HCT116 (cell line): Measurements from ENCODE around the gene TMEM82.

Experiments used
- CEBPB ChIP-seq: IDR thresholded peaks from 2 replicates; pipeline ENCODE4 v1.6.1; 2012; ENCODE audit warnings: low read depth
- CTCF ChIP-seq, 3 experiments: fragments of 200-600 bp in 1 of 3; sonication (generic) in 1 of 3; IDR thresholded peaks in 2 of 3; conservative IDR thresholded peaks in 1 of 3; 2 replicates each; pipeline ENCODE4 v1.5.1; 2012 to 2017; ENCODE audit warnings: low read depth in 2 of 3, low read length in 2 of 3, antibody characterized with exemption in 1 of 3, borderline replicate concordance in 1 of 3, control low read depth in 1 of 3, mild to moderate bottlenecking in 1 of 3, mixed read lengths in 1 of 3, mixed run types in 1 of 3, moderate library complexity in 1 of 3; ENCODE audit not compliant: insufficient read depth in 1 of 3
- EZH2 ChIP-seq: fragments of 200-600 bp; sonication (generic); IDR thresholded peaks from 2 replicates; pipeline ENCODE4 v1.6.1; 2017; ENCODE audit warnings: antibody characterized with exemption, mixed run types
- EZH2phosphoT487 ChIP-seq: fragments of 200-600 bp; IDR thresholded peaks from 2 replicates; pipeline ENCODE4 v1.6.1; 2018; ENCODE audit warnings: antibody characterized with exemption, borderline replicate concordance
- POLR2A ChIP-seq: IDR thresholded peaks from 2 replicates; pipeline ENCODE4 v1.7.0; 2011; ENCODE audit warnings: borderline replicate concordance; ENCODE audit not compliant: insufficient read depth, insufficient read length; ENCODE audit errors: extremely low read depth
- POLR2AphosphoS5 ChIP-seq: IDR thresholded peaks from 2 replicates; pipeline ENCODE4 v1.6.1; 2011; ENCODE audit warnings: mild to moderate bottlenecking, low read depth, low read length, moderate library complexity
- RAD21 ChIP-seq: IDR thresholded peaks from 2 replicates; pipeline ENCODE4 v1.6.1; 2012; ENCODE audit warnings: low read depth, mild to moderate bottlenecking

- no peak for TF ChIP-seq POLR2AphosphoS5
- TF ChIP-seq POLR2A = no peak
- TF ChIP-seq CTCF (IDR thresholded peaks at IDR 0.05 in 2 of 3, conservative IDR thresholded peaks at IDR 0.05 in 1 of 3; ENCODE audit: borderline replicate concordance in 1 of 3, insufficient read depth in 1 of 3, low read depth in 2 of 3, low read length in 2 of 3) = no peak
- no peak for TF ChIP-seq EZH2phosphoT487
- no peak for TF ChIP-seq RAD21
- TF ChIP-seq EZH2 = no peak
- no peak for TF ChIP-seq CEBPB
Observed at GRCh38 chr1:15749399-15750291, 7.3 kb downstream of the TMEM82 start.
